ENCODE data around the gene USP33.
"Not testable (repeated sequence)": the region's sequence is repeated elsewhere in the genome, so short reads cannot be mapped to it uniquely, and the experiment has no call there.

GRCh38 chr1:77749489-77749888 is 10.2 kb downstream of the USP33 start:
- not testable (repeated sequence) for TF ChIP-seq JUND (IDR thresholded peaks at IDR 0.05); EZH2phosphoT487 (IDR thresholded peaks at IDR 0.05; ENCODE audit: borderline replicate concordance, low read depth); POLR2AphosphoS5 (IDR thresholded peaks at IDR 0.05; ENCODE audit: low read depth, low read length)

All from SK-N-SH (cell line).